Medulla oblongata (tissue), 1 donor: ENCODE results near the gene DCUN1D3.
"Not testable (repeated sequence)": the region's sequence is repeated elsewhere in the genome, so short reads cannot be mapped to it uniquely, and the experiment has no call there.

Experiments used
- DNase-seq: peaks from one replicate; pipeline ENCODE4 v3.0.0-alpha.2; 2015; ENCODE audit errors: extremely low spot score

Gene DCUN1D3

DNA sequence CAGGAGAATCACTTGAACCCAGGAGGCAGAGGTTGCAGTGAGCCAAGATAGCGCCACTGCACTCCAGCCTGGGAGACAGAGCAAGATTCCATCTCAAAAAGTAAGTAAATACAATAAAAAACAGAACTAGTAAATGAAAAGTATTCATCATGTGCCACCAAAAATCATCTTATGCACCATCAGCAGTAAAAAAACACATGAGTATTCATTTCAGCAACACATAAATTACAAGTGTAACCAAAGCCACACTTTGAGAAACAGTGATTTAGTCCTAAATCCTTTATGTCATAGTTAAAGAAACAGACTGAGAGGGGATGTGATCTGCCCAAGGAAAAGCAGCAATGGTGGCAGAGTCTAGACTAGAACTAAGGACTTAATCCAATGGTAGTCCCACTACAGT is 13.0 kb downstream of the DCUN1D3 start:
- DNase-seq: no peak

DNA sequence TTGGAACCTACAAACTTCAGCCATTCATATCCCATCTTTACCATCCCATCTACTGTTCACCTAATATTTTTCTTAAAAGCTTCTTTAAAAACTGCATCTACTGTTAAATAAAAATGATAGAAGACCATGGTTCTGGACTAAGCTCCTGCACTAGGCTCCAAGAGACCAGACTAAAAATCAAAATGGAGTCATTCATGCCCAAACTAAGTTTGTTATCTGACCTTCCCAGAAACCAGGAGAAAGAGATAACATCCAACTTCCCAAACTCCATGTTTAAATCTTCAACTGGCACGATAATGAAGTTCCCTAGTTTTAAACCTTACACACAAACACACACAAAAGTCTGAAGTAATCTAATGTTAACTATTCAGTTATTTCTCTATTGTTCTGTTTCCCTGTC is 13.8 kb downstream of the DCUN1D3 start:
- DNase-seq: no peak

DNA sequence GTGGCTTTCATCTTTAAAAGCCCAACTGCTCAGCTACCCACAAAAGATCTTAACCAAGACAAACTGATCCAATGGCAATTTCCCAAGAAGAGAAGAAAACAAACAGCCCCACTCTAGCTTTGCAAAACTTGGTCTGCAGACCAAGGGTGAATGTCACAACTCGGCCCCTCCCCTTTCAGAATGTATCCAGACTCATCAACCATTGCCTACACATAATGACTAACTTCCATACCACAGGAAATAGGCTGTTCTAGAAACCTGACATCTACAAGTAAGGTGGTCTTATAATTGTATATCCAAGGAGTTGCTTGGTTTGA is 16.0 kb downstream of the DCUN1D3 start:
- DNase-seq: no peak

DNA sequence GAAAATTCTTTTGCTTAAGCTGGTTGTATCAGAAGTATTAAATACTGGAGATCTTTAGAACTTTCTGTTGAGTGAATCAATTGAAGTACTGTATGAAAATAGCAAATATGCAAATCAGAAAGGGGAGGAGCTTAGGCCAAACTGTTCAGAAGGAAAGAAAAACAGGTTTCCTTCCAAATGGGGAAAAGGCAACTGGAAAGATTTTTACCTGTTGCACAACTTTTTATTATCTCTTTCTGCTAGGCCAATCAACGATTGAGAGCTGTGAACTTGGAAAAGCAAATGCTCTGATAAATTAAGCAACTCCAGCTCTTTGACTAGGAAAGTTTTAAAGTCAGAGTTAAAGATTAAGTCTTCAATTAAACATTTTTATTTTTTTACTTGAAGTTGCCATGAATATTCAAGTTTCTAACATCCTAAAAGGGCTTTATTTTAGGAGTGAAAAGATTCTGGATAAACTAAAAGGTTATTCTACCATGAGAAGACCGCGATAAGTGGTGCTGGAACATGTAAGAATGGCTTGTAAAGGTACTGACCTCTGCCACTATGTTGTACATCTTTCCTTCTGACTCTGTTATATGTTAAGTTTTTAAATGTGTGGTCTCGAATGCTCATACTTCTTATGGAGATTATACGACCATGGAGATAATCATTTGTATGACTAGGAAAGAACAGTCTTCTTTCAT is 16.5 kb downstream of the DCUN1D3 start:
- DNase-seq: no peak

DNA sequence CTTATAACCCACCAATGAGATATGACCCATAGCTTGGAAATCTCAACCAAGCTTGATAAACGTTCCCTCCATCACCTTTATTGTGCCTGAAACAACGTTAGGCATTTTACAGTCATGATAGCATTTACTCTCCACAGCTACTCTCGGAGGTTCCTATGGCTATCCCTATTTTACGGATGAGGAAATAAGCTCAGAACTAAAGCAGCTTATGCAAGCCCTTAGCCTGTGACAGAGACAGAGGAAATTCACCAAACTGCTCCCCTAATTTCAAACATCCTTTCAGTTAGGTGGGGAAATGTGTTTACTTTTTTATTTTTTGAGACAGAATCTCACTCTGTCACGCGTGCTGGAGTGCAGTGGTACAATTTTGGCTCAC is 18.7 kb downstream of the DCUN1D3 start:
- no peak for DNase-seq

DNA sequence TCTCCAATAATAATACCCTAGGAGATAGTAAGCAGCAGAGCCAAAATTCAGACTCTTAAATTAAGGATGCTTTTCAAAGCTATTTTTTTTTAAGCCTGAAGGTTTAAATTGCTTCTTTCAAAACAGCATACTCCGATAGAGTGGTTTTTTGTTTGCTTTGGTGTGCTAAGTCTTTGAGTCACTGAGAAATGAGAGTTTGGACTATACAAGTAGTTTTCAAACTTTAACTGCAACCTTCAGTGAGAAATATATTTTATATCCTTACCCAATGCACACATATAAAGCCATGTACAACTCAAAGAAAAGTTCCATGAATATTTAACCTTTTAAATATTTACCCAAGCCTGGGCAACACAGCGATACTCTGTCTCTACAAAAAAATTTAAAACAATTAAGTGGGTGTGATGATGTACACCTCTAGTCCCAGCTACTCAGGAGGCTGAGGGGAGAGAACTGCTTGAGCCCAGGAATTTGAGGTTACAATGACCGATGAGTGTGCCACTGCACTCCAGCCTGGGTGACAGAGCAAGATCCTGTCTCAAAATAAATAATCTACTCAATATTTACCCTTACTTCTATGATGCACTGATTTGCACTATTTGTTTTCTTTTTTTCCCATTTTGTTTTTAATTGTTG is 19.2 kb downstream of the DCUN1D3 start:
- no peak for DNase-seq

DNA sequence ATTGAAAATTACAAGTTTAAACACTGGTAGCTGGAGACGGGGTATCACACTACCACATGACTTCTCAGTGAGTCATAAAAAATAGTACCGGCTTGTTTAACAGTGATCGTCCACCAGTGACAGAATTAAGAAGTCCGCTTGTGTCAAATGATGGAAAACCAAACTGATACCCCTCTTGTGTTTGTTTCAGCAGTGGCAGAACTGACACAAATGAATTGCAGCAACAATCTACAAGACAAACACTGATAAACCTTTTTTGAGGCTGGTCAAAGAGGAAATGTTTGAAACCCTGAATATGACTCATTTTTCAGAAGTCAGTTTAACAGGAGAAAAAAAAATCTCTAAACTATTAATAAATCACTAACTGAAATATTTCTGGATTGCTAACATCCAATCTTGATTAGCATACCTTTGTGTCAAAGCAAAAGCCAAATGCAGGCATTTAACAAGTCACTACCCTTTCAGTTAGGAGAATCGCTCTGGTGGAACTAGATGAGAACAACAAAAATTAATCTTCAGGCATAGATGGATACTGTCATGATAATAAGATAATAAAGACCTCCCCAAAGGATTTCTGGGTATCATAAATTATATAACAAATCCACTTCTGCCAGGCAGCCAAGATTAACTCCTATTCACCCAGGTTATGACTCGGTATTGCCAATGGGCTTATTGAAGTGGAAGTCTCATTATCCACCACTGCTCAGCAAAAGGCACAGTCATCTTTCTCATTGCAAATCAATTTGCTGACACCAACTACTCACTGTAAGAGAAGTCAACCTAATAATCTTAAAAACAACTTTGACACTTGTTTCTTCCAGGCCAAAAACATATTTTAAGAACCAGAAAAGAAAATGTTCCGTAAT is 20.8 kb downstream of the DCUN1D3 start:
- no peak for DNase-seq

DNA sequence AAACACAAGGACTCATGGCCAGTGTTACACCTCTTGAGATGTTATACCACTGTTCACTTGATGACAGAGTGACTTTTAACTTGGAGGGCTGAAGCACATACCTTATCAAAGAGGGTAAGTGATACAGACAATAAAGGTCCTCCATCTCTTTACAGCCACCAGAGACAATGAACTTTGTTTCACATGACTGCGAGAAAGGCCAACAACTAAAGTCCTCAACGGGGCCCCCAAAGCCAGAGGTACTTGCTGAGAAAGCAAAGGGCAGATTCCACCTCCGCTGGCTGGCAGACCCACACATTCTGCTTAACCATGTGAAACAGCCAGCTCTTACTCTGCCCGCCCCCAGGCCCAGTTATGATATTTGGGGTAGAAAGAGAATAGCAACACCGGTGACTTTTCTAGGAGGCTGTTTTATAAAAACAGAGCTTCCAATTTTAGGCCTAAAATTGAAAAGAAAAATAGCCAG is 21.4 kb downstream of the DCUN1D3 start:
- DNase-seq: no peak

DNA sequence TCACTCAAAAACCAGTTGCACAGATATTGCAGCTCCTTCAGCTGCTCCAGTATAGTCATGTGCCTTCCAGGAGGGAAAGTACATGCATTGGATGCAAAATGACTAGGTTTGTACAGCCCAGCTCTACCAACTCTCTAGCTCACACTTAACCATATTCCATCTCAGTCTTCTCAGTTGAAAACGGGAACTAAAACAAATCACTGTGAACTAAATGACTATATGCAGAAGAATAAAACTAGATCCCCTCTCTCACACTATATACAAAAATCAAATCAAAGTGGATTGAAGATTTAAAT is 24.9 kb downstream of the DCUN1D3 start:
- no peak for DNase-seq

DNA sequence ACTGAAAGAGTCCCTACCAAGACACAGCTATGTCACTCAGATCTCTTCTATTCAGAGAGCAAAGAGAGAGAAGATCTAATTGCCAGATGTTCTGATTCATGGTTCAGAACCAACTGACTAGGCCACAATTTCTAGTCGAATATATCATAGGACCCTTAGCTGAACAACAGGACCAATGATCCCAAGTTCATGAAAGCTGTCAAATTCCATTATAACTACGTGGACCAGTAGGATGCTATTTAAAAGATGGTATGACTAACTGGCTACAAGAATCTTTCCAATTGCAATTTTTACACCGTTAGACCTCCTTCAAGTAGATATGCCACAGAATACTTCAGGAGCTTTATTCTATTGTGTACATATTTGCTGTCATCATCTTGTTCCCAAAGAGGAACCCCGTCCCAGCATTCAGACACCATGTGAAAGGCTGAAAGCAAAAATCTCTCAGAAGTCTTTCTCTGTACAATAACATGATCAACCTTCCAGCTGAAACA is 26.0 kb downstream of the DCUN1D3 start:
- no peak for DNase-seq

DNA sequence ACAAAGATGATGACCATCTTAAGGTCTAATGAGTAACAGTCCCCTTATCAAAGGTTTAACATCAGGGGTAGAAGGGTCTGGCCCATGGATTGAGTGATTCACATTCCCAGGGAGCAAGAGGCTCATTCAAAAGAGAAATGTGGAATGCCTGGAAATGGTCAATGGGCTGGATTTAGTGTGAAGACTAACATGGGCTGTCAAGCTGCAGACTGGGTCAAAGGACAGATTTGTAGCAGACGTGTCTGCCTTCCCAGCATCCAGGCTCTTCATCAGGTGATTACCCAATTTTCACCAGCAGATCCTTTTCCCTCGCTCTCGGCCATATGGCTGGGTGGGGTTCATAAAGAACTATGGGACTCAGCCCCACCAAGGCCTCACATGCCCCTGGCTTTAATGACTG is 26.8 kb downstream of the DCUN1D3 start:
- DNase-seq: no peak

DNA sequence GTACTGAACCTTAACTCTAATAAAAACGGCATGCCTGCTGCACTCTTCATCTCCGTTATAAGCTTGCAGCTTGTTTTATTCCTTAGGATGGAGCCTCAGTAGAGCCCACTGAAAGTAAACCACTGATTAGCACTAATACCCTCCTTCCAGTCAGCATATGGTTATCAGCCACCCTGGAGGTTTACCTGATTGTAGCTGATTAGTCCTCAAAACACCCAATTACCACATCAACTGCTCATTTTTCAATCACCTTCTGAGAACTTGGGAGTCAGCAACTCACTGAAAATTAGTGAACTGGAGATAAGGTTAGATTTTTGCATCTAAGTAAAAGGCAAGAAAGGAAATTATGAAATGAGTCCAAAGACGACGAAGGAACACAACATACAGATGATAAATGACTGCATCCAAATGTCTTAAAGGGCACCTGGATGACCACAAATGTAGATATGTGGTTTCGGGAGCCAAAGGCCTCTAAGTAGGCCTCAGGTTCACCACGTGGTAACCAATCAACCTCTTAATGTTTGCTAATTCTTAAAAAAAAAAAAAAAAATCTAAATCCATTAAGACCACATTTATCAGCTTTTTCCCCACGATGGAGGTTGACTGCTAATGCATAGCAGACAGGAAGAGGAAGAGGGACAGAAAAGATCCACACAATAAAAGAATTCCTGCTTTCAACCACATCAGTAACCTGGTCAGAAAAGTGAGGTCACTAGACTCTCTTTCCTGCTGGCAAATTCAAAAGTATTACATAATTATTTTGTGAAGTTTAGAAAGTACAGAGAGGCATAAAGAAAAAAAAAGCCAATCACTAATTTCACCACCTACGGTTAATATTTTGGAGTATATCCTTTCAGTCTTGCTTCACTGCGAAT is 28.0 kb downstream of the DCUN1D3 start:
- no peak for DNase-seq

DNA sequence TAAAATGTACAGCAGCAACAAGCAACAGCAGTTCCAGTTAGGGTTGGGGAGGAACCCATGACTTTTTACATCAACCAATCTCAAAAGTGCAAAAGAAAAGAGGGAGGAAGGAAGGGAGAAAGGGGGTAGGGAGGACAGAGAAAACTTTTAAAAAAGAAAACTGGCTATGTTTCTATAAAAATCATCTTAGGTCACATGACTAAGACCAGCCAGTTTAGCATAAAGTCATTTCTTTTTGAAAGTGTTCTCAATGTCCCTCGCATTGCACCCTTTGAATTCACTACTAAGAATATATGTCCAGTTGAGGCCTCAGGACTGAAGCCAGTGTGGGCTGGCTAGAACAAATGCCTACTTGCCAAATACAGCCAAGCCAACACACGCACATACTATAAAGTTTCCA is 28.9 kb downstream of the DCUN1D3 start:
- no peak for DNase-seq

DNA sequence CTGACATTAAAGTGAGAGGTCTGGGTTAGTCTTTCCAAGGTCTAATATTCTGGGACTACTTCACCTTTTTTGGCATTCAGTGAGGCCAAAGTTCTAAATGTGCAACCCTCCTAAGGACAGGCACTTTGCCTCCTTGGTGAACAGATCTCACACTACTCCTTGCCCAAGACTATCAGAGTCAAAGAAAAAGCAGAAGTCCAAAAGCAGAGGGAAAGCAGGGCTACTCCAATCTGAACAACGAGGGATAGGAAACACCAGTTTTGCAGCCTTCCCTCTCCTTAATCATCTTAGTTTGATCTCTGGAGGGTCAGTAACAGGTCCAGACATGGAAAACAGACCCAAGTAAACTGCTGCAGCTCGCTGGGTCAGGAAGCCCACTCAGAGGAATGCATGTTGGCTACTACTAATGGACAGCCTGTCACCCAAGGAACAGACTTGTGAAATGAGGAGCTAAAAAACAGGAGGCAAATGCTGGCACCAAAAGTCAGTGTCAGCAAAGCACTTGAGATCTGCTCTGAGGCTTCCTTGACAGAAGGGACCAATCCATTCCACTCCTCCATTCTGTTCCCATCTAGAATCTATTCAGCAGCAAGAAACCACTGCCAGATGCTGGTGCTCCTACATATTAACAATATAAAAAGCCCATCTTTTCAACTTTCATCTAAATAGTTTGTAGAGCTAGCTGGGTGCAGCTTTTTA is 29.9 kb downstream of the DCUN1D3 start:
- no peak for DNase-seq

DNA sequence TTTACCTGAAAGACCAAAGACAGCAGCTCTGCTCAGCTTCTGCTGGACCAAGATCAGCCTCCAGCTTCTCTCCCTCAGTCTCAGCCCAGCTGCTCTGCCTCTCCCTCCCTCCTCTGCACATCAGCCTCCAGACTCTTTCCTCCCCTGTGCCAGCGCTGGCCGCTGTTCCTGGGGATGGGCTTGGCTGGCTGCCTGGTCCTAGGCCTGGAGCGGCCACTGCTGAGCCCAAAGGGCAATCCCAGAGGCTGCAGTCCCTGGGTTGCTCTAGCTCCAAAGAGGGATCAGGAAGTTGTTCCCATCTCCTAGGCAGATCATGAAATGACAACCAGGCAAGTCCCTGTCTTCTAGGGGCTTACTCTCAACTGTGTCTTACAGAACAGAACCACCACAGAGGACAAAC is 31.3 kb downstream of the DCUN1D3 start:
- DNase-seq: peak; percentile 87

DNA sequence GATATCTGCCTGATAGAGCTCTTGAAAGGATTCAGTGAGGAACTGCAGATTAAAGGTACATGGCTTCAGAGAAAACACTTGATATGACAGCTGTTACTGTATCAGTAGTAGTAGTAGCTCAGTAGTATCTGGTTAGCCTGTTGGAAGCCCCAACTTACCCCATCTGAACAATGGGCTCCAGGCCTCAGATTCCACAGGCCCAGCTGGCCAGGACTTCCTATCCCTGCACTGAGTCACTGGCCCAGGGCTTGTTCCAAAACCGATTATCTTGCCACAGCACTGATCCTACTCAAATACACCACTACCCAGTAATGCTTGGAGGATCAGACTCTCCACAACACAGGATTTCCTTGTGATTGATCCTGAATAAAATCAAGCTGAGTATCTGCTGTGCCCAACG is 32.6 kb downstream of the DCUN1D3 start:
- no peak for DNase-seq

DNA sequence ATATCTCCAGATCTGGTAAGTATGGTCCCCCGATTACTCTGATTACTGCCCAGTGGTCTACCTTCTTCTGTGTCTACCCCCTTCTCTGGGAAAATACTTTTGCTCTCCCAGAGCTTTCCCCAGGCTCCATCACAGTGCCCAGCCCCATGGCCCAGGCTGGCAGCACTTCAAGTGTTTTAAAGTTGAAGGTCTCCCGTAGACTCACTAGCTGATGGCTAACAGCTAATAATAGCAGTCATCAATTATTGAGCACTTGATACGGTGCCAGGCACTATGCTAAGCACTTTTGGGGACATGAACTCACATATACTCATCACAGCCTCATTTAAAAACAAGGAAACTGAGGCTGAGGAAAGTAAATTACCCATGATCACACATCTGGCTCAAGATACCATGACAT is 33.4 kb downstream of the DCUN1D3 start:
- no peak for DNase-seq

DNA sequence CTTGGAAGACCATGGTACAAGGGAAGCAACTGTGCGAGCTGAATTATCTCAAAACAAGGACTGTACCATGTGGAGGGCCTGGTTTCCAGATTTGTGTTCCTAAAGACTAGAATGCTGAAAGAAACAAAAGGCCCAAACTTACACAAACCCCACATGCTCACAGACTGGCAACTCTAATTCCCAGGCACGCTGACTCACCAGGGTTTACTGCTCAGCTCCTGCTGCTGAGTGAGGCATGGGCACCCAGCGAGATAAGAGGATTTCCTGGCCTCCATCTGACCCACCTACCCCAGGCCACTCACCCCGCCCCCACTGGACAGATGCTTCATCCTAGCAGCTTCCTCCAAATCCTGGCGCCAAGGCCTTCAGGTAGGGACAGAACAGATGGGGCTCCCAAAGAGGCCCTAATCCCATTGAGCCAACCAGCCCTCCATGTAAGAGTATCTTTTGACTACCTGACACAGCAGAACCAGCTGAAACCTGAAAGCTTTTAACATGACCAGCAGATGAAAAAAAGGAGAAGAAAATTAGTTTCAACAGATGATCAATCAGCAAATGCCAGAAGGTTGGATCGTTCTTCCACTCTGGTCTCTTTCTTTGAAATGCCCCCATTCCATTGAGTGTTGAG is 33.9 kb downstream of the DCUN1D3 start:
- DNase-seq: no peak

DNA sequence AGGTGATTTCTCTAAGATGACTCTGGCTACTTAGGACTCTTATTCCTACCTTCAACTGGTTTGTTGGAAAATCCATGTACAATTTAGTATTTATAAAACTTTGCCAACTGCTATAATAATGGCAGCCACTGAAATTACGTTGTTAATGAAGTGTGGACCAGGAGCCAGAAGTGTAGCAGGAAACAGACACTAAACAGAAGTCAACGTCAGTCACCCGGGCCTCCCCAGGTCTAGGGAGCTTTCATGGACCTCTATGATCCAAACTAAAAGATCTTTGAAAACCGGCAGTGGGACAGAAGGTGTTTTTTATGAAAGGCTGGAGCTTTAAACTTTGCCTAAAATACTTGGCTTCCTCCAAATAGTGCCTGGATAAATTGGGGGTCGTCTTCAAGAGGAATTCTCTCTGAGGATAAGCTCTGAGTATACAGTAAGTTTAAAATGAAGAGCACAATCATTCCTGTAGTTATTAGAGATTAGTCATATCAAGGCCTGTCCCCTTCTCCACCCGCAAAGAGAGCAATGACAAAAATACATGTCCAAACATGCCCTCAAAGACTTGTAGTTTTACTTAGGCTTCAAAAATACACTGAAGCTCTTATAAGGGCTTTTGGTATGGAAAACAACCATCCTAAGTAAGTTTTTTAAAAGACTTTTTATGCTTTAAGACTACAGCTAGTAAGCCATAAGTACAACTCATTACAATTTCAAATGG is 34.6 kb downstream of the DCUN1D3 start:
- DNase-seq: no peak

DNA sequence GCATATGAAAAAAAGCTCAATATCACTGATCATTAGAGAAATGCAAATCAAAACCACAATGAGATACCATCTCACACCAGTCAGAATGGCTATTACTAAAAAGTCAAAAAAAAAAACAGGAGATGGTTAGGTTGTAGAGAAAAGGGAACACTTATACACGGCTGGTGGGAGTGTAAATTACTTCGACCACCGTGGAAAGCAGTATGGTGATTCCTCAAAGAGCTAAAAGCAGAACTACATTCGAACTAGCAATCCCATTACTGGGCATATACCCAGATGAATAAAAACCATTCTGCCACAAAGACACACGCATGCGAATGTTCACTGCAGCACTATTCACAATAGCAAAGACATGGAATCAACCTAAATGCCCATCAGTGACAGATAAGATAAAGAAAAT is 35.8 kb downstream of the DCUN1D3 start:
- DNase-seq: not testable (repeated sequence)
